Measurements from ENCODE around the gene SH3YL1. TPM values are rescaled to one million over a fixed set of nuclear protein-coding genes. Genes with fewer than 3 reads are reported as not detected.

SH3YL1 gene
- total RNA-seq, 1 experiment from 2014 or later = 84.7 TPM

- no peaks in the 10 kb centered on the region for H3K9me3 ChIP-seq (ENCODE audit: insufficient read depth, low read depth)
- no peak overlapping the region for H2AFZ ChIP-seq
- no peak overlapping the region for H3K4me3 ChIP-seq
- H3K4me1 ChIP-seq (replicated peaks; ENCODE audit: insufficient read depth) = no peaks in the 10 kb centered on the region
- ChIA-PET POLR2A (ENCODE audit: unreplicated experiment) (no interaction called here), CTCF (no interaction called here)
- no peaks in the 10 kb centered on the region for H3K36me3 ChIP-seq (ENCODE audit: low read depth)
- peaks cover 5% of the 10 kb centered on the region; the same call in 1 of the 2 replicates for H3F3A ChIP-seq (ENCODE audit: insufficient read depth, low read depth)
- H3K79me2 ChIP-seq (ENCODE audit: low read depth) = no peaks in the 10 kb centered on the region
- no peak overlapping the region for H3K4me2 ChIP-seq
- TF ChIP-seq CTCF (conservative IDR thresholded peaks at IDR 0.05) (no peak), EZH2 (IDR thresholded peaks at IDR 0.05; ENCODE audit: low read depth) (no peak)
- no TSS peak for BruUV-seq (replicated peaks)
- no peaks in the 10 kb centered on the region for H3K9me2 ChIP-seq (ENCODE audit: insufficient read depth)
- intact Hi-C loops (cut with micrococcal nuclease; ENCODE audit: unreplicated experiment) = no loop called here
- H4K20me1 ChIP-seq (ENCODE audit: insufficient read depth) = no peaks in the 10 kb centered on the region
- H3K27ac ChIP-seq = no peak overlapping the region
- no peaks in the 10 kb centered on the region for H3K27me3 ChIP-seq (ENCODE audit: insufficient read depth, low read depth)
- no peak for DNase-seq
Measured at GRCh38 chr2:309148-309953, 45.5 kb upstream of the SH3YL1 start.

- no peaks in the 10 kb centered on the region for H3K9me3 ChIP-seq (ENCODE audit: insufficient read depth, low read depth)
- intact Hi-C loops (cut with micrococcal nuclease; ENCODE audit: unreplicated experiment) = no loop called here
- ChIA-PET POLR2A (ENCODE audit: unreplicated experiment) (no interaction called here), CTCF (no interaction called here)
- no peaks in the 10 kb centered on the region for H3K79me2 ChIP-seq (ENCODE audit: low read depth)
- H3K27me3 ChIP-seq (ENCODE audit: insufficient read depth, low read depth) = no peaks in the 10 kb centered on the region
- H4K20me1 ChIP-seq (ENCODE audit: insufficient read depth) = no peaks in the 10 kb centered on the region
- no peak for TF ChIP-seq CTCF (conservative IDR thresholded peaks at IDR 0.05)
- TF ChIP-seq EZH2 (IDR thresholded peaks at IDR 0.05; ENCODE audit: low read depth) = no peak
- no peak overlapping the region for H3K27ac ChIP-seq
- H2AFZ ChIP-seq = no peak overlapping the region
- peaks cover 5% of the 10 kb centered on the region; the same call in 1 of the 2 replicates for H3F3A ChIP-seq (ENCODE audit: insufficient read depth, low read depth)
- no peaks in the 10 kb centered on the region for H3K9me2 ChIP-seq (ENCODE audit: insufficient read depth)
- H3K4me1 ChIP-seq (replicated peaks; ENCODE audit: insufficient read depth) = no peaks in the 10 kb centered on the region
- no peak for DNase-seq
- no TSS peak for BruUV-seq (replicated peaks)
- H3K4me3 ChIP-seq = no peak overlapping the region
- H3K4me2 ChIP-seq = no peak overlapping the region
- H3K36me3 ChIP-seq (ENCODE audit: low read depth) = no peaks in the 10 kb centered on the region
Measured at GRCh38 chr2:305366-305765, 41.5 kb upstream of the SH3YL1 start.

- H3K4me2 ChIP-seq = no peak overlapping the region
- H3K36me3 ChIP-seq (ENCODE audit: low read depth) = no peaks in the 10 kb centered on the region
- H3K79me2 ChIP-seq (ENCODE audit: low read depth) = no peaks in the 10 kb centered on the region
- H2AFZ ChIP-seq = no peak overlapping the region
- BruUV-seq (replicated peaks) = no TSS peak
- no peak overlapping the region for H3K27ac ChIP-seq
- peaks cover 28% of the 10 kb centered on the region for H3K27me3 ChIP-seq (ENCODE audit: insufficient read depth, low read depth)
- ChIA-PET POLR2A (ENCODE audit: unreplicated experiment) (no interaction called here), CTCF (no interaction called here)
- TF ChIP-seq CTCF (conservative IDR thresholded peaks at IDR 0.05) = no peak
- no peak for TF ChIP-seq EZH2 (IDR thresholded peaks at IDR 0.05; ENCODE audit: low read depth)
- no peaks in the 10 kb centered on the region for H3K4me1 ChIP-seq (replicated peaks; ENCODE audit: insufficient read depth)
- DNase-seq = no peak
- no peak overlapping the region for H3K4me3 ChIP-seq
- no peaks in the 10 kb centered on the region for H3K9me3 ChIP-seq (ENCODE audit: insufficient read depth, low read depth)
- H3F3A ChIP-seq (ENCODE audit: insufficient read depth, low read depth) = no peaks in the 10 kb centered on the region
- intact Hi-C loops (cut with micrococcal nuclease; ENCODE audit: unreplicated experiment) = no loop called here
- H3K9me2 ChIP-seq (ENCODE audit: insufficient read depth) = no peaks in the 10 kb centered on the region
- no peaks in the 10 kb centered on the region for H4K20me1 ChIP-seq (ENCODE audit: insufficient read depth)
Measured at GRCh38 chr2:296354-296753, 32.5 kb upstream of the SH3YL1 start.
